K562 (cell line): ENCODE data around the gene MED17. TPM values are rescaled to one million over a fixed set of nuclear protein-coding genes. Genes with fewer than 3 reads are reported as not detected.
A peak's percentile ranks its signal among the peaks of the same experiment; 100 is the strongest.

Source experiments
- CCNT2 ChIP-seq: IDR thresholded peaks from 2 replicates; pipeline ENCODE4 v1.6.1; 2011; ENCODE audit warnings: borderline replicate concordance, low read depth, mild to moderate bottlenecking, moderate library complexity, mixed read lengths, low read length; ENCODE audit not compliant: insufficient read length; ENCODE audit errors: extremely low read depth
- CSDE1 ChIP-seq, 2 experiments: fragments of 450-650 bp; IDR thresholded peaks; 2 replicates each; pipeline ENCODE4 v1.6.1; 2016; ENCODE audit warnings: mild to moderate bottlenecking in 1 of 2
- DACH1 ChIP-seq: fragments of 450-650 bp; IDR thresholded peaks from 2 replicates; pipeline ENCODE4 v1.6.1; 2018; ENCODE audit not compliant: partially characterized antibody
- E2F3 ChIP-seq: fragments of 250-450 bp; sonication (Bioruptor Pico); IDR thresholded peaks from 2 replicates; pipeline ENCODE4 v1.4.0; 2020; ENCODE audit warnings: mild to moderate bottlenecking
- FOXJ2 ChIP-seq: fragments of 200-800 bp; sonication (Bioruptor generic); IDR thresholded peaks from 2 replicates; pipeline ENCODE4 v1.6.1; 2016; ENCODE audit warnings: missing genetic modification characterization, missing compliant biosample characterization
- GATAD2A ChIP-seq: fragments of 450-650 bp; IDR thresholded peaks from 2 replicates; pipeline ENCODE4 v1.6.1; 2017
- HOMEZ ChIP-seq: fragments of 250-450 bp; sonication (Bioruptor Pico); IDR thresholded peaks from 2 replicates; pipeline ENCODE4 v1.4.0; 2020; ENCODE audit warnings: mild to moderate bottlenecking, moderate library complexity
- ID3 ChIP-seq, 2 experiments: fragments of 250-450 bp in 1 of 2; fragments of 450-650 bp in 1 of 2; sonication (Bioruptor Pico) in 1 of 2; IDR thresholded peaks; 2 replicates each; pipeline versions ENCODE4 v1.6.1 to v1.8.0; 2016 to 2021; ENCODE audit warnings: mild to moderate bottlenecking in 2 of 2, moderate library complexity in 2 of 2, missing compliant biosample characterization in 1 of 2, missing genetic modification characterization in 1 of 2
- KDM2B ChIP-seq: fragments of 250-450 bp; sonication (Bioruptor Pico); IDR thresholded peaks from 2 replicates; pipeline ENCODE4 v1.8.0; 2021; ENCODE audit warnings: mild to moderate bottlenecking, moderate library complexity
- MAFF ChIP-seq: IDR thresholded peaks from 2 replicates; pipeline ENCODE4 v1.6.1; 2012; ENCODE audit warnings: low read length, improper control_type of control experiment
- MAZ ChIP-seq, 2 experiments: fragments of 450-650 bp in 1 of 2; sonication (generic) in 1 of 2; formaldehyde crosslinking; IDR thresholded peaks in 1 of 2; conservative IDR thresholded peaks in 1 of 2; 2 replicates each; pipeline versions ENCODE4 v1.4.0 to v1.5.0; 2020; ENCODE audit warnings: mild to moderate bottlenecking in 1 of 2, missing genetic modification reagents in 1 of 2
- NFIC ChIP-seq: fragments of 450-650 bp; IDR thresholded peaks from 2 replicates; pipeline ENCODE4 v1.6.1; 2017; ENCODE audit warnings: mild to moderate bottlenecking, inconsistent platforms
- NR4A1 ChIP-seq, 2 experiments: fragments of 250-450 bp in 1 of 2; fragments of 450-650 bp in 1 of 2; sonication (Bioruptor Pico) in 1 of 2; IDR thresholded peaks; 2 replicates each; pipeline versions ENCODE4 v1.4.0 to v1.6.1; 2016 to 2020; ENCODE audit warnings: mild to moderate bottlenecking in 2 of 2, missing compliant biosample characterization in 1 of 2, missing genetic modification characterization in 1 of 2, moderate library complexity in 1 of 2
- PRPF4 ChIP-seq: fragments of 200-400 bp; formaldehyde crosslinking; IDR thresholded peaks from one replicate; pipeline ENCODE4 v1.6.1; 2017; ENCODE audit warnings: low read length, low read depth, mild to moderate bottlenecking; ENCODE audit not compliant: insufficient read depth, poor library complexity, severe bottlenecking
- RBM22 ChIP-seq: fragments of 200-400 bp; formaldehyde crosslinking; IDR thresholded peaks from 2 replicates; pipeline ENCODE4 v1.6.1; 2018; ENCODE audit warnings: low read length, low read depth; ENCODE audit not compliant: poor library complexity, severe bottlenecking
- RNF2 ChIP-seq: sonication (generic); IDR thresholded peaks from 2 replicates; pipeline ENCODE4 v1.6.1; 2016
- SMARCA4 ChIP-seq: fragments of 450-650 bp; IDR thresholded peaks from 2 replicates; pipeline ENCODE4 v1.6.1; 2016
- SMC3 ChIP-seq: conservative IDR thresholded peaks from 2 replicates; pipeline ENCODE4 v1.6.1; 2011; ENCODE audit warnings: low read depth, low read length, improper control_type of control experiment; ENCODE audit not compliant: insufficient read depth
- SREBF2 ChIP-seq: sonication (generic); formaldehyde crosslinking; IDR thresholded peaks from 2 replicates; pipeline ENCODE4 v1.4.0; 2020; ENCODE audit warnings: mild to moderate bottlenecking, missing genetic modification reagents
- TCF7 ChIP-seq: sonication (generic); IDR thresholded peaks from 2 replicates; pipeline ENCODE4 v1.6.1; 2016; ENCODE audit warnings: antibody characterized with exemption, borderline replicate concordance
- TCFL5 ChIP-seq: fragments of 250-450 bp; sonication (Bioruptor Pico); conservative IDR thresholded peaks from 2 replicates; pipeline ENCODE4 v1.6.1; 2021; ENCODE audit warnings: mild to moderate bottlenecking, moderate library complexity, matching md5 sums
- TEAD4 ChIP-seq, 2 experiments: sonication (generic) in 1 of 2; formaldehyde crosslinking in 1 of 2; IDR thresholded peaks; 2 replicates each; pipeline versions ENCODE4 v1.6.1 to v1.8.0; 2012 to 2022; ENCODE audit warnings: borderline replicate concordance in 1 of 2, inconsistent platforms in 1 of 2, low read length in 1 of 2, mild to moderate bottlenecking in 1 of 2, missing genetic modification reagents in 1 of 2
- THRB ChIP-seq: fragments of 450-650 bp; formaldehyde crosslinking; conservative IDR thresholded peaks from 2 replicates; pipeline ENCODE4 v1.4.0; 2022; ENCODE audit warnings: mild to moderate bottlenecking, missing genetic modification characterization
- TRIM28 ChIP-seq: fragments of 450-650 bp; IDR thresholded peaks from 2 replicates; pipeline ENCODE4 v1.6.1; 2017
- ZNF707 ChIP-seq: fragments of 250-450 bp; sonication (Bioruptor Pico); conservative IDR thresholded peaks from 2 replicates; pipeline ENCODE4 v1.8.0; 2022; ENCODE audit warnings: inconsistent platforms, mild to moderate bottlenecking, moderate library complexity
- polyA plus RNA-seq, 8 experiments: library from polyadenylated mRNA; depleted of rRNA in 4 of 8; stranded (reverse) in 5 of 8; unstranded in 3 of 8; fragments of >200 nt; fragmentation: Nextera tagmentation in 2 of 8; fragmentation: Illumina TruSeq in 1 of 8; extraction: Ambion mirVana in 2 of 8; extraction: Trizol in 1 of 8; gene quantifications; 2 replicates each; pipeline versions ENCODE4 v1.2.1 to v1.2.3, GENCODE V29; 2011 to 2014; ENCODE audit warnings: inconsistent platforms in 1 of 8, missing spikeins in 1 of 8
- total RNA-seq, 7 experiments: library from RNA; depleted of rRNA in 6 of 7; stranded (reverse); fragments of >200 nt in 6 of 7; fragmentation: Illumina TruSeq in 2 of 7; extraction: Trizol in 2 of 7; gene quantifications; 2 replicates each; pipeline versions ENCODE4 v1.2.1 to v1.2.3, GENCODE V29; 2011 to 2021; ENCODE audit warnings: low replicate concordance in 1 of 7

Gene MED17
- total and polyA plus RNA-seq, 9 of the 15 experiments (the other 6 are each of a cell fraction or from before 2014, with no cell fraction given), result 6.7 to 34.7 (median 26.8) TPM

- TF ChIP-seq DACH1 (no peak), TCFL5 (CRISPR knock-in tag) (no peak), NFIC (peak; percentile 65), CSDE1 (IDR thresholded peaks at IDR 0.05) (no peak), RBM22 (no peak), MAFF (no peak), KDM2B (no peak), MAZ (CRISPR knock-in tag; conservative IDR thresholded peaks at IDR 0.05 in 1 of 2, IDR thresholded peaks at IDR 0.05 in 1 of 2) (0 out of 4 replicates have a peak, but pooled peaks of 1 of the 2 experiments have one; percentile 28), THRB (CRISPR knock-in tag) (no peak), PRPF4 (no peak), GATAD2A (no peak), CCNT2 (peak; percentile 69), RNF2 (no peak), FOXJ2 (tag) (no peak), SMC3 (no peak), TEAD4 (IDR thresholded peaks at IDR 0.05; ENCODE audit: low read length) (peak; percentile 67), TEAD4 (CRISPR knock-in tag; IDR thresholded peaks at IDR 0.05; ENCODE audit: borderline replicate concordance) (no peak), SMARCA4 (peak; percentile 60; the same call in 1 of the 2 replicates), NR4A1 (CRISPR knock-in tag; IDR thresholded peaks at IDR 0.05) (no peak), NR4A1 (tag; IDR thresholded peaks at IDR 0.05) (no peak), ID3 (CRISPR knock-in tag; IDR thresholded peaks at IDR 0.05) (no peak), ID3 (tag; IDR thresholded peaks at IDR 0.05) (no peak), HOMEZ (CRISPR knock-in tag) (no peak), SREBF2 (no peak), TRIM28 (no peak), TCF7 (no peak), ZNF707 (CRISPR knock-in tag) (no peak), E2F3 (CRISPR knock-in tag) (no peak)
Measured at GRCh38 chr11:93842461-93842860, 58.4 kb downstream of the MED17 start (continued).
